Fibroblast of mammary gland (primary cell): ENCODE results near the gene ATP6V0A1.

Experiments
- DNase-seq: peaks from one replicate; pipeline ENCODE4 v3.0.0-alpha.2; 2010; ENCODE audit warnings: low read depth
- H3K4me3 ChIP-seq: 2 replicates; pipeline ENCODE4 v1.5.1; 2011; ENCODE audit warnings: low read depth, mild to moderate bottlenecking, low read length, moderate library complexity; ENCODE audit not compliant: control insufficient read depth
- CTCF ChIP-seq: conservative IDR thresholded peaks from 2 replicates; pipeline ENCODE4 v1.5.1; 2011; ENCODE audit warnings: low read depth, low read length, inconsistent platforms; ENCODE audit not compliant: control insufficient read depth, insufficient read depth

ATP6V0A1 gene

GRCh38 chr17:42522263-42522790 lies 63.6 kb downstream of the ATP6V0A1 start:
- no peak for TF ChIP-seq CTCF
- no peak for DNase-seq
- H3K4me3 ChIP-seq, result no peak overlapping the region

DNA sequence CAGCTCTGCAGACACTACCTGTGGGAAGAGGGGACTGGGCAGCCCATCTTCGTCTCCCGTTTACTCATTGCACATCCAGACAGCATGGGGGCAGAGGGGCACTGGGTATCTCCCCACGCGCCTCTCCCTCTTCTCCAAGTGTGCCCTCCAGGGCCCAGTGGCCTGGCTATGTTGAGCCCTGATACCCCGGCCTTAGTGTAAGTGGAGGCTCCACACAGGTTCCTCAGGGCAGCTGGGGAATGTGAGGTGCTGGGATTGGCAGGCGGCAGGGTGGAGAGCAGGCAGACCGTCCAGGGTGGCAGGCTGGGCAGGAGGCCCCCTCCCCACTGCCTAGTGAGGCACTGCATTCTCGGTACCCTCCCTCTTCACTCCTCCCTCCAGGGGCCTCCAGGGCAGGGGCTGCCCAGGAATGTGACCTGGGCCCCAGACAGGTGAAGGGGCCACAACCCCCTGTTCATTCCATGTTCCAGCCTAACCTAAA lies 64.2 kb downstream of the ATP6V0A1 start:
- H3K4me3 ChIP-seq, result no peak overlapping the region
- TF ChIP-seq CTCF, result no peak
- no peak for DNase-seq

- no peak overlapping the region for H3K4me3 ChIP-seq
- peak; percentile 58 for DNase-seq
- TF ChIP-seq CTCF, result no peak
These were observed 66.5 kb downstream of the ATP6V0A1 start for GRCh38 chr17:42525221-42525620.

GRCh38 chr17:42526031-42526444 lies 67.4 kb downstream of the ATP6V0A1 start:
- no peak overlapping the region for H3K4me3 ChIP-seq
- no peak for TF ChIP-seq CTCF
- DNase-seq, result peak; percentile 65

- DNase-seq, result no peak
- no peak overlapping the region for H3K4me3 ChIP-seq
- no peak for TF ChIP-seq CTCF
These were observed 69.3 kb downstream of the ATP6V0A1 start for GRCh38 chr17:42527932-42528331.

DNA sequence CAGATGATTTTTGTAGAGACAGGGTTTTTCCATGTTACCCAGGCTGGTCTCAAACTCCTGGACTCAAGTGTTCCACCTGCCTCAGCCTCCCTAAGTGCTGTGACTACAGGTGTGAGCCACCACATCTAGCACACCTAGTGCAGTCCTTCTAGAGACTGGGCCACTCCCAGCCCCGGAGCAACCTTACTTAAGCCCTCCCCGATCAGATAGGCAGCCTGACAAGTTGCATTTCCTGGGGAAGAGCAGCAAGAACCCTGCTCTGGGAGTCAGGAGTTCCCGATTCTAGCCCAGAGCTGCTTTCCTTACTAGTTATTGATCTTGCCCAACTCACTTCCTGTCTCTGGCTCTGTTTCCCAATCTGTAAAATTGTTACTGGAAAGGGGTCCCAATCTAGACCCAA lies 70.4 kb downstream of the ATP6V0A1 start:
- H3K4me3 ChIP-seq, result no peak overlapping the region
- no peak for TF ChIP-seq CTCF
- no peak for DNase-seq
